Measurements from ENCODE around the gene TOR4A.

GRCh38 chr9:137245450-137246421 is 31.8 kb upstream of the TOR4A start:
- TF ChIP-seq, protein P1, sequence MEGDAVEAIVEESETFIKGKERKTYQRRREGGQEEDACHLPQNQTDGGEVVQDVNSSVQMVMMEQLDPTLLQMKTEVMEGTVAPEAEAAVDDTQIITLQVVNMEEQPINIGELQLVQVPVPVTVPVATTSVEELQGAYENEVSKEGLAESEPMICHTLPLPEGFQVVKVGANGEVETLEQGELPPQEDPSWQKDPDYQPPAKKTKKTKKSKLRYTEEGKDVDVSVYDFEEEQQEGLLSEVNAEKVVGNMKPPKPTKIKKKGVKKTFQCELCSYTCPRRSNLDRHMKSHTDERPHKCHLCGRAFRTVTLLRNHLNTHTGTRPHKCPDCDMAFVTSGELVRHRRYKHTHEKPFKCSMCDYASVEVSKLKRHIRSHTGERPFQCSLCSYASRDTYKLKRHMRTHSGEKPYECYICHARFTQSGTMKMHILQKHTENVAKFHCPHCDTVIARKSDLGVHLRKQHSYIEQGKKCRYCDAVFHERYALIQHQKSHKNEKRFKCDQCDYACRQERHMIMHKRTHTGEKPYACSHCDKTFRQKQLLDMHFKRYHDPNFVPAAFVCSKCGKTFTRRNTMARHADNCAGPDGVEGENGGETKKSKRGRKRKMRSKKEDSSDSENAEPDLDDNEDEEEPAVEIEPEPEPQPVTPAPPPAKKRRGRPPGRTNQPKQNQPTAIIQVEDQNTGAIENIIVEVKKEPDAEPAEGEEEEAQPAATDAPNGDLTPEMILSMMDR (conservative IDR thresholded peaks at IDR 0.05; ENCODE audit: low read depth in 2 of 2) = no peak
- TF ChIP-seq EZH2phosphoT487 (IDR thresholded peaks at IDR 0.05; ENCODE audit: unreplicated experiment) (no peak), EZH2 (IDR thresholded peaks at IDR 0.05; ENCODE audit: low read depth, unreplicated experiment) (no peak), CREB1 (CRISPR knock-in tag; IDR thresholded peaks at IDR 0.05; ENCODE audit: low read depth) (no peak), POLR2AphosphoS5 (IDR thresholded peaks at IDR 0.05; ENCODE audit: low read depth) (no peak)

All from GM23338 (cell line).